Tibial nerve (tissue), 4 donors: Measurements from ENCODE around the gene ZNF32.

Experiments
- EP300 ChIP-seq, 2 donors: sonication (generic); formaldehyde crosslinking; IDR thresholded peaks; one replicate each; pipeline ENCODE4 v1.6.1; 2017; ENCODE audit warnings: antibody characterized with exemption in 2 of 2, mild to moderate bottlenecking in 1 of 2
- POLR2A ChIP-seq, 2 donors: fragments of 450-650 bp; IDR thresholded peaks; one replicate each; pipeline ENCODE4 v1.6.1; 2017; ENCODE audit warnings: antibody characterized with exemption in 2 of 2, mild to moderate bottlenecking in 2 of 2, moderate library complexity in 2 of 2
- TF ChIP-seq, protein P1 (sequence below), 5 experiments: fragments of 200-600 bp in 3 of 5; fragments of 450-650 bp in 2 of 5; sonication (generic) in 3 of 5; IDR thresholded peaks; one replicate each; pipeline ENCODE4 v1.5.1; 2016 to 2019; ENCODE audit warnings: antibody characterized with exemption in 5 of 5, mild to moderate bottlenecking in 3 of 5, moderate library complexity in 2 of 5

DNA sequence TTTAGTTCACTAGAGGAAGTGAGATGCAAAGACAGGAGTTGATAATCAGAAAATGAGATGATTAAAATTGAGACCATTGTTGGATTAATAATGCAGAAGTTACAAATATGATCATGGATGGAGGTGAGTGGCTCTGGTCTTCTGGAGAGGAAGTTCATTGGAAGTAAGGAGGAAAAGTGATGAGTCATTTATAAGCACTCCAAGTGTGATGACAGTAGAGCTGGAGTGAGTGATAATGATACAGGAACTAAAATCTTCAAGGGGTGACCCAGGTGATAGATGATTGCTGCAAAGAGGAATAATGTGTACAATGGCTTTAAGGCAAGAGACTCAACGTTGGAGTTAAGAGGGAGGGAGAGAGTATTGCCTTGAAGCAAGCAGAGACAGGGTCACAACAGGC is 20.7 kb downstream of the ZNF32 start:
- TF ChIP-seq, protein P1, sequence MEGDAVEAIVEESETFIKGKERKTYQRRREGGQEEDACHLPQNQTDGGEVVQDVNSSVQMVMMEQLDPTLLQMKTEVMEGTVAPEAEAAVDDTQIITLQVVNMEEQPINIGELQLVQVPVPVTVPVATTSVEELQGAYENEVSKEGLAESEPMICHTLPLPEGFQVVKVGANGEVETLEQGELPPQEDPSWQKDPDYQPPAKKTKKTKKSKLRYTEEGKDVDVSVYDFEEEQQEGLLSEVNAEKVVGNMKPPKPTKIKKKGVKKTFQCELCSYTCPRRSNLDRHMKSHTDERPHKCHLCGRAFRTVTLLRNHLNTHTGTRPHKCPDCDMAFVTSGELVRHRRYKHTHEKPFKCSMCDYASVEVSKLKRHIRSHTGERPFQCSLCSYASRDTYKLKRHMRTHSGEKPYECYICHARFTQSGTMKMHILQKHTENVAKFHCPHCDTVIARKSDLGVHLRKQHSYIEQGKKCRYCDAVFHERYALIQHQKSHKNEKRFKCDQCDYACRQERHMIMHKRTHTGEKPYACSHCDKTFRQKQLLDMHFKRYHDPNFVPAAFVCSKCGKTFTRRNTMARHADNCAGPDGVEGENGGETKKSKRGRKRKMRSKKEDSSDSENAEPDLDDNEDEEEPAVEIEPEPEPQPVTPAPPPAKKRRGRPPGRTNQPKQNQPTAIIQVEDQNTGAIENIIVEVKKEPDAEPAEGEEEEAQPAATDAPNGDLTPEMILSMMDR (IDR thresholded peaks at IDR 0.05), result no peak
- no peak for TF ChIP-seq POLR2A (IDR thresholded peaks at IDR 0.05)
- TF ChIP-seq EP300 (IDR thresholded peaks at IDR 0.05), result no peak
